Activated CD8-positive, alpha-beta memory T cell treated with anti-CD3 and anti-CD28 coated beads, Interleukin-2, amount 50 U/mL, for 1 hour (primary cell): ENCODE measurements around the gene ZDHHC11B.
"Not testable (repeated sequence)": the region's sequence is repeated elsewhere in the genome, so short reads cannot be mapped to it uniquely, and the experiment has no call there.

Experiments used
- DNase-seq: peaks from one replicate; pipeline ENCODE4 v3.0.0-alpha.2; 2020; ENCODE audit errors: extremely low read depth

Gene ZDHHC11B

DNA sequence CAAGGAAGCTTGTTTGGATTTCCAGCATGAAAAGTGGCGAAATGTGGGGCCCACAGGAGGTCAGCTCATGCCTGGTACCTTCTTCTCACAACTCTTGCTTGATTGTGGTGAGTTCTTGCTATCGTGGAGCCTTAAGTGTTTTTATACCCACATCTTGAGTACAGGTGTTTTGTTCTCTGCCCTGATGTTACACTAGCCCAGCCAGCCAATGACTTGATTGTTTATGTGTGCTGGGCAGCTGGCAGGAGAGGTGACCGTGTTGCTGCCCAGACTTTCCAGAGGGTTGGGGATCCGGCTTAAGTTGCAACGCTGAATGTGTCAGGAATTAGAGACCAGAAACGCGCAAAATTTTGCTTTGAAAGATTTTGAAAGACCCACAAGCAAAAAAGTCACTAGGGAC, 67.4 kb downstream of the ZDHHC11B start:
- no peak for DNase-seq

GRCh38 chr5:716740-717139, 67.8 kb downstream of the ZDHHC11B start:
- DNase-seq, result not testable (repeated sequence)

GRCh38 chr5:715636-716035, 68.9 kb downstream of the ZDHHC11B start:
- DNase-seq, result not testable (repeated sequence)

DNA sequence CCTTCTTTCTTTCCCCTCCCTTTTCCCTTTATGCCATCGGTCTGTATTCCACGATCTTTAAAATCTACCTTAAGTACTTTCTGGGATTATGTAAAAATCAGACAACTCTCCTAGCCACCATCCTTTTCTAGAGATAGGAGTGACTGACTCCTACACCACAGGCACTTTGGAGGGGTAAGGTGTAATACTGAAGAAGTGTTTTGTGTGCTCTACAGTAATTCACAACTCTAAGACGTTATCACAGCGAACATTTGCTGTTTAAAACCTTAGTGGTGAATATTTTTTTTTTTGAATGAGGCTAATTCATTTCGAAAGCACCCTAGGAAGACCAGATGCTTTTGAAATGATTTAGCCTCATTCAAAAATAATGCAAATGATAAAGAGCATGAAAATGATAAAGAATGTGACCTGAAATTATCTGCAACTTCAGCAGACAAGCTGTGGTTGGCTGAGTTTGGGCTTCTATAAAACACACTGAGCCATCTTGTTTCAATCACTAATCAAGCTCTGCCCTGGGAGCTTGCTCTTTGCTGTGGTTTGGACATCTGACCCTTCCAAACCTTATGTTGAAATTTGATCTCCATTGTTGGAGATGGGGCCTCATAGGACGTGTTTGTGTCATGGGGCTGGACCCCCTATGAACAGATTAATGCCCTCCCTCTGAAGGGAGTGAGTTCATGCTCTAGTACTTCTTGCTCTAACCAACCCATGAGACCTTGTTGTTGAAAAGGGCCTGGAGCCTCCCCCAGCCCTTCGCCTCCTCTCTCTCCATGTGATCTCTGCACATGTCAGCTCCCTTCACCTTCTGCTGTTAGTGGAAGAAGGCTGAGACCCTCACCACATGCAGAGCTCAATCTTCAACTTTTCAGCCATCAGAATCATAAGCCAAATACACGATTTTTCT, 70.1 kb downstream of the ZDHHC11B start:
- DNase-seq, result not testable (repeated sequence)

- DNase-seq, result not testable (repeated sequence)
These were observed 70.8 kb downstream of the ZDHHC11B start for GRCh38 chr5:713686-714085.

DNA sequence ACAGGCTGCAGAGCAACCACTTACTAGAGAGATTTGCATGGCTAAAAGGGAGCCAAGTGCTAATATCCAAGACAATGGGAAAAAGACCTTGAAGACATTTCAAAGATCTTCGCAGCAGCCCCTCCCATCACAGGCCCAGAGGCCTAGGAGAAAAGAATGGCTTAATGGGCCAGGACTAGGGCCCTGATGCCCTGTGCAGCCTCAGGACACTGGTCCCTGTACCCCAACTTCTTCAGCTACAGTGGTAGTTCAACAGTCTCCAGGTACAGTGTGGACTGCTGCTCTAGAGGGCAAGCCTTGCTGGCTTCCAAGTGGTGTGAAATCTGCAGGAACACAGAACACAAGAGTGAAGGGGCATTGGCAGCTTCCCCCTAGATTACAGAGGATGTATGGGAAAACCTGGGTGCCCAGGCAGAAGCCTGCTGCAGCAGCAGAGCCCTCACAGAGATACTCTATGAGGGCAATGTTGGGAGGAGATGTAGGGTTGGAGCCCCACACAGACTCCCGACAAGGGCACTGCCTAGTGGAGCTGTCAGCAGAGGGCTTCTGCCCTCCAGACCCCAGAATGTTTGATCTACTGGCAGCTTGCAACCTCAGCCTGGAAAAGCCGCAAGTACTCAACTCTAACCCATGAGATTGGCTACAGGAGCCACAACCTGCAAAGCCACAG, 75.5 kb downstream of the ZDHHC11B start:
- DNase-seq, result not testable (repeated sequence)

DNA sequence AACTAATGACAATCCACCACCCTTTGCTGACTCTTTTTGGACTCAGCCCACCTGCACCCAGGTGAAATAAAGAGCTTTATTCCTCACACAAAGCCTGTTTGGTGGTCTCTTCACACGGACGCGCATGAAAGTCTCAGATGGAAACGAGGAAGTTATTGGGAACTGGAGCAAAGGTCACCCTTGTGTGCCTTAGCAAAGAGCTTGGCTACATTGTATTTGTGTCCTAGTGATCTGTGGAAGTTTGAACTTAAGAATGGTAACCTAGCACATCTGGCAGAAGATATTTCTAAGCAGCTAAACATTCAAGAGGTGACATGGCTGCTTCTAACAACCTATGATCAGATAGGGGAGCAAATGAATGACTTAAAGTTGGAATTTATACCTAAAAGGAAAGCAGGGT, 76.2 kb downstream of the ZDHHC11B start:
- not testable (repeated sequence) for DNase-seq

- DNase-seq, result not testable (repeated sequence)
These were observed 78.4 kb downstream of the ZDHHC11B start for GRCh38 chr5:706127-706526.

DNA sequence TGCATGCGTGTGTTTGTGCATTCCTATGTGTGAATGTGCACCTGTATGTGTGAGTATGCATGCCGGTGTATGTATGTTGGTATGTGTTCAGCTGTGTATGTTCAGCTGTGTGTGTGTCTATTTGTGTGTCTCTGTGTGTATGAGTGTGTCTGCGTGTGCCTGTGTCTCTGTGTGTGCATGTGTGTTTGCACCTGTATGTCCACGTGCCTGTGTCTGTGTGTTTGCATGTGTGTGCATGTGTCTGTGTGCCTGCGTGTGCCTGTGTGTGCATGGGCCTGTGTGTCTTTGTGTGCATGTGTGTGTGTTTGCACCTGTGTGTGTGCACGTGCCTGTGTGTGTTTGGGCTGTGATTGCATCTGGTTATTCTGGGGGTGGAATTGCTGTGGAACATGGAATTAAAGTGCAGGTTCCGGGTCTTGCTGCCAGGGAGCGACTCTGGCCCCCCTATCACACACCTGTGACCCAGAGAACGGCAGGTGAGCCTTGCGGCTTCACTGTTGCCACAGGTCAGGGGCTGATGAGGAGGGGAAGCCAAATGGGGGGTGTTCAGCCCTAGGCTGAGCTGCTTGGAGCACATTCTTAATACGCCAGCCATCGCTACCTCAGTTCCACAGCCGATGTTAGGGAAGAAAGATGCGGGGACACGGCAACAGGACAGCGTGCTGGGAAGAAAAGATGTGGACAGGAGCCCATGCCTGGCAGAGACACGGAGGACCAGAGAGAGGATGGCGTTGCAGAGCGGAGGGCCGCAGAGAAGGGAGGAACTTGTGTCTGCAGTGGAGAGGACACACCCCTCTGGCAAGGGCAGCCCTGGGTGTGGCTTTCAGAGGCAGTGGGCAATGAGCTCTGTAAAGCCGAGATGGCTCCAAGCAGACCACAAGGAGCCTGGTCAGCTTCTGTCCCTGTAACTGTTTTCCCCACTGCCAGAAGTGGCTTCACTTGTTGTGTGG, 87.5 kb downstream of the ZDHHC11B start:
- not testable (repeated sequence) for DNase-seq

DNA sequence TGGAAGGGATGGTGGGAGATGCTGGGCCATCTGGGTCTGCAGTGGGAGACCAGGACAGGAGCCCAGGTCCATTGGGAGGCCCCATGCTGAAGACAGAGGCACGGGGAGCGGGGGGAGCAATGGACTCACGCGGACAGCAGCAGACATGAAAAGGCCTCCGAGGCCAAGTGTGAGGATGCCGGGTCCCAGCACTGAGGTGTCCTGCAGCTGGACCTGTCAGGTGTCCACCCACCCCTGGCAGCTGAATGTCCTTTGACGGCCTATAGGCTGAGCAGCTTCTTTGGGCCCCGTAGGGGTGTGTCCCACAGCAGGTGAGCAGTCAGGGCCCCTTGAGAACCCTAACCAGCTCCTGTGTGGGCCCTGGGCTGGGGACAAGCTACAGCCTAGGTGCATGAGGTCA, 88.3 kb downstream of the ZDHHC11B start:
- not testable (repeated sequence) for DNase-seq

- not testable (repeated sequence) for DNase-seq
These were observed 89.1 kb downstream of the ZDHHC11B start for GRCh38 chr5:695475-695874.

- DNase-seq, result not testable (repeated sequence)
These were observed 90.5 kb downstream of the ZDHHC11B start for GRCh38 chr5:694042-694431.

DNA sequence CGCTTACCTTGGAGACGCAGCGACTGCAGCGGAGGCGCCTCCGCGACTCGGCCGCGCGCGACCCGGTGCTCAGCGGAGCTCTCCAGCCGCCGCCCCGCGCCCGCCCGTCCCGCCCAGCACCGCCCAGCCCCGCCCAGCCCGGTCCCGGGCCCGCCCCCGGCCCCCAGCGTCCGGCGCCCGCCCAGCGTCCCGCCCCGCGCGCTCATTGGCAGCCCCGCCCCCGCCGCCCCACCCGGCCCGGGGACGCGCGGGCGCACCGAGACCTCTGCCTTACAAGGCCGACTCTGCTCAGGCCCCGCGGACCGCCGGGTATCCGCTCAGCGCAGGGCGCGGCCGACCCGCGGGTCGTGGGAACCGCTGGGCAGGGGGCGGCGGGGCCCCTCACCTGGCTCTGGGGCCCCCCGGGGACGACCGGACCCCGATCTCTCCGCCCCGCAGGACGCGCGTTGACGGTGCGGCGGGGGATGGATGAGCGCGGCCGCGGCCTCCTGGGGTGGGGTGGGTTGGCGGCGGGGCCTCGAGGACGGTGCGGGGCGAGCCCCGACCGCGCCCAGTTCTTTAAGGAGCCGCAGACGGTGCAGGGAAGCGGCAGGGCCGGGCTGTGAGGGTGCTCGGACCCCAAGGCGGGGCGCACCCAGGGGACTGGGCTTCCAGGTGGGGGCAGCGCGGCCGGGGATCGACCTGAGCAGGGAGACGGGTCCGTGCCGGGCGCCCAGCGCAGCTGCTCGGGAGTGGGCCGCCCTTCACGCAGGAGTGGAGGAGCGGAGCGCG, 91.1 kb downstream of the ZDHHC11B start, which contains the start of gene TPPP:
TPPP (minus strand) TSS at position 82 of the 771 bp plus-strand sequence. CDS start 15,292 bp downstream, outside the sequence.
- peak; percentile 29 for DNase-seq

DNA sequence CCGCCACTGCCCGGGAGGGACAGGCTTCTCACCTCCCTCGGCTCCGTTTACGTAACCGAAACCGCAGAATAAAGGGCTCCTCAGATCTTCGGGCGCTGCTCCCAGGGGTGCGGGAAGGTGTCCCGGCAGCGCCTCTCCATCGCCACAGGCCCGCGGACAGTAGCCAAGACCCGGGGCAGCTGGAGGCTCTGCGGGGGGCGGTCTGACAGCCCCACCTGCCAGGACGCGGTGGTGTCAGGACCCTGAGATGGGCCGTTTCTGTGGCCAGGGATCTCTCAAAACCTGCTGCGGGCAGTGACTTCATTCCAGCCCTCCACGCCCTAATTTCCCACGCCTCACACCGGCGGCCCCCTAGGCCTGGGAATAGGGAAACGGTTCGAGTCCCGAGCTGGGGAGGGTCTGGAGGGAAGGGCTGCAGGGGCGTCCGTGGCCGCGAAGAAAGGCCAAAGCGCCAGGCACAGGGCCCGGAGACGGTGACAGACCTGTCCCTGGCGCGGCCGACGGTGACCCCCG, 91.9 kb downstream of the ZDHHC11B start:
- DNase-seq, result not testable (repeated sequence)

DNA sequence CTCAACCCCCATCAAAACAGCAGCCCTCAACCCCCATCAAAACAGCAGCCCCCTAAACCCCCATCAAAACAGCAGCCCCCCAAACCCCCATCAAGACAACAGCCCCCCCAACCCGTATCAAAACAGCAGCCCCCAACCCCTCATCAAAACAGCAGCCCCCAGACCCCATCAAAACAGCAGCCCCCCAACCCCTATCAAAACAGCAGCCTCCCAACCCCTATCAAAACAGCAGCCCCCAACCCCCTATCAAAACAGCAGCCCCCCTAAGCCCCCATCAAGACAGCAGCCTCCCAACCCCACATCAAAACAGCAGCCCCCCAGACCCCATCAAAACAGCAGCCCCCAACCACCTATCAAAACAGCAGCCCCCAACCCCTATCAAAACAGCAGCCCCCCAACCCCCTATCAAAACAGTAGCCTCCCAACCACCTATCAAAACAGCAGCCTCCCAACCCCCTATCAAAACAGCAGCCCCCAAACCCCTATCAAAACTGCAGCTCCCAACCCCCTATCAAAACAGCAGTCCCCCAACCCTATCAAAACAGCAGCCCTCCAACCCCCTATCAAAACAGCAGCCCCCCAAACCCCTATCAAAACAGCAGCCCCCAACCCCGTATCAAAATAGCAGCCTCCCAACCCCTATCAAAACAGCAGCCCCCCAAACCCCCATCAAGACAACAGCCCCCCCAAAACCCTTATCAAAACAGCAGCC, 92.6 kb downstream of the ZDHHC11B start:
- DNase-seq, result no peak

GRCh38 chr5:691049-691448, 93.5 kb downstream of the ZDHHC11B start:
- DNase-seq, result not testable (repeated sequence)

GRCh38 chr5:690293-690692, 94.2 kb downstream of the ZDHHC11B start:
- DNase-seq, result not testable (repeated sequence)

DNA sequence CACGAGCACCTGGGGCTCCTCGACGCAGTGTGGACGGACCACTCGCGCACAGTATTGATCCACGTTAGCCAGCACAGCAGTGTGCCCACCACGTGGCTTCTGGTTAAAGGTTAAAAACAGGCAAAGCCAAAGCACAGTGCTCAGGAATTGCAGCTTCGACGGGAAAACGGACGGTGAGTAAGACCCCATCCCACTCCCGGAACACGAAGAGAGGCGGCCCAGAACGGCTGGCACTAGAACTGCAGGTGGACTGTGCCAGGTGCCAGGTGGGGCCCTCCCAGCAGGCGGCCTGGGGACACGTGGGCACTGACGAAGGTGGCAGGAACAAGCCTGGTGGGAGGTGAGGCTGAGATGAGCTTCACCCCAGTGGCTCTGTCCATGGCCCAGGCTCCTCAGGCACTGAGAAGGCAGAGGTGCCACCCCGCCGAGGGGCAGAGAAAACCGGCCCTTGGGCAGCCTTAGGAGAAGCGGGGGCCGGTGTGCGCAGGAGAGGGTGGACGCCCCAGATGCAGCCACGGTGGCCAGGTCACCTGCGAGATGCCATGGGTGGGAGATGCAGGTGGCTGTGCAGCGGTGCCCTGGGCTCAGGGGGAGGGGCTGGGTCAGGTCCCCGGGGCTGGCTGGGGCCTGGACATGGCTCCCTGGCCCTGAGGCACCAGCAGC, 96.0 kb downstream of the ZDHHC11B start:
- DNase-seq, result not testable (repeated sequence)

GRCh38 chr5:686936-687335, 97.6 kb downstream of the ZDHHC11B start:
- not testable (repeated sequence) for DNase-seq
